HG02678 (cell line): Measurements from ENCODE around the gene VENTX.
A peak's percentile ranks its signal among the peaks of the same experiment; 100 is the strongest.
"Not testable (repeated sequence)": the region's sequence is repeated elsewhere in the genome, so short reads cannot be mapped to it uniquely, and the experiment has no call there.

Experiments used
- ATAC-seq: cut with Tn5 transposase; IDR thresholded peaks from one replicate; pipeline ENCODE4 v1.9.1; 2021; ENCODE audit warnings: mild to moderate bottlenecking, moderate library complexity; ENCODE audit not compliant: unreplicated experiment

Gene VENTX

DNA sequence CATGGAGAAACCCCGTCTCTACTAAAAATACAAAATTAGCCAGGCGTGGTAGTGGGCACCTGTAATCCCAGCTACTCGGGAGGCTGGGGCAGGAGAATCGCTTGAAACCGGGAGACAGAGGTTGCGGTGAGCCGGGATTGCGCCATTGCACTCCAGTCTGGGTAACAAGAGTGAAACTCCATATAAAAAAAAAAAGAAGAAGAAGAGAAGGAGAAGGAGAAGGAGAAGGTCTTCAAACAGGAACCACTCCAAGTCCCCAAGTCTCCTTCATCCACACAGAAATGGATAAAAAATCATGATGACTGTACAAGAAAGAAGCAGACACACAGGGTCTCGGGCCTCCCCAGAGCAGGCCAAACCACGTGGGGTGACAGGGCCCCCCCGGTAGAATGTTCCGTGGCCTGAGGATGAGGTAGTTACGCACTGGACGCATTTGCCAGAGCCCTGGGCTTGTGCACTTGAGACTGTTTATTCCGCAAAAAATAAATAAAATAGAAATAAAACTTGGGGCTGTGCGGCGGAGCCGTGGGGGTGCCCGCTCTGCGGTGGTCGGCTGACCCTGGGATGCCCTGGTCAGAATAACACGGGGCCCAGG is 15.8 kb downstream of the VENTX start:
- no peak for ATAC-seq

DNA sequence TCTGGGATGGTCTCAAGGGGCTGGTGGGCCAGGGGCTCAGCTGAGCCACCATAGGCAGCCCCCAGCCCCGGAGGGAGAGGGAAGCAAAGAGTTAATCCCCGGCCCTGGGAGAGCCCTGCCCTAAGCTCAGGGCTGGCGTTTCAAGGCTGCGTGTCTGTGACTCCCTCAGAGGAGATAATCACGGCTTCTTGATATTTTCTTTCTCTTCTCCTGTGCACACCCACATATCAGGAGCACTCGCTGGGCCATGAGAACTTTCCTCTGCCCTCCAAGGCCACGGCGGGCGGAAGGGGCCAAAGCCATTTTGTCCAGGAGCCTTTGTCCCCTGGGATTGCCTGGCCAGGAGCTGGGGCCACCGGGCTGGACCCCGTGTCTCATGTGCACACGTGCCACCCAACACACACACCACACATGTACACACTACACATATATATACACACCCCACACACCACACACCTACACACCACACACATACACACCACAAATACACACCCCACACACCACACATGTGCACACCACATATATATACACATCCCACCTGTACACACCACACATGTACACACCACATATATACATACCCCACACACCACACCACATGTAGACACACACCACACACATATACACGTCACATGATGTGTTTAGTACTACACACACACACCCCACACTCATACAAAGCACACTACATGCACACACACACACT is 16.9 kb downstream of the VENTX start:
- ATAC-seq = no peak

DNA sequence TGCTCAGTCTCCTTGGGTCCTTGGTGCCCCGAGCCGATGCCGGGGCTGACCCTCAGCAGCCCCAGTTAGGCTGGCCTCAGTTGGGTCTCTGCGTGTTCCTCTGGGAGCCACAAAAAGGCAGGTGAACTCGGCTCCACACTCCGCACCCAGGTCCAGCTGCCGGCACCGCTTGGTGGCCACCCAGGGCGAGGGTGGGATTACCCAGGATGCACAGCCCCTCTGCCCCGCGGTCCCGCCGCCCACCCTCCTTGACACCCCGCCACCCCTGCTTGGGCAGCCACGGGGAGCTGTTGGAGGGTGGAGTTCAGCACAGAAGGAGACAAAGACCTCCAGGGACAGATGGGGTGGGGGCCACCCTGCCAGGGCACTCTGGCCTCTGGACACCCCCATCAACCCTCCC is 17.7 kb downstream of the VENTX start:
- ATAC-seq = no peak

DNA sequence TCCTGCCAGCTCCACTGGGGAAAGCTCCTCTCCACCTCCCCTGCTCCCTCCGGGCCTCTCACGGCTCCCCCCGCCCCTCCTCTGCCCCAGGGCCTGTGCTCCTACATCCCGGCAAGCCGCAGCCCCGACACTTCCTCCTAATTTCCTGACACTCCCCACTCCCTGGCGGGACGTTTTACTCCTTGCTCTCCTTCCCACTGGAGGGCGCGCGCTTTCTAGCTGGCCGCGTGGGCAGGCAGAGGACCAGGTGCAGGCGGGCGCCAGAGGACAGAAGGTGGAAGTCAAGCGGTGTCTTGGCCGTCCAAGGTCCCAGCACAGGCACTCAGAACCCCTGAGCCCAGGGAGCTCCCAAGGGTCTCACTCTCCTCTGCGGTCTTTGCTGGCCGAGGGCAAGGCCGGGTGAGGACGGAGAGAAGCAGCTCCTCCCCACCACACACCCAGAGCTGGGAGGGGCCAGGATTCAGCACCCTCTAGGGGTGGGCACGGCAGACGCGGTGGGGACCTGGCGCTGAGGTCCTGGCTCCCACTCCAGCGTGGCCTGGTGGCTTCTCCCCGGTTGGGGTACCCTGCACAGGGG is 19.9 kb downstream of the VENTX start:
- no peak for ATAC-seq

DNA sequence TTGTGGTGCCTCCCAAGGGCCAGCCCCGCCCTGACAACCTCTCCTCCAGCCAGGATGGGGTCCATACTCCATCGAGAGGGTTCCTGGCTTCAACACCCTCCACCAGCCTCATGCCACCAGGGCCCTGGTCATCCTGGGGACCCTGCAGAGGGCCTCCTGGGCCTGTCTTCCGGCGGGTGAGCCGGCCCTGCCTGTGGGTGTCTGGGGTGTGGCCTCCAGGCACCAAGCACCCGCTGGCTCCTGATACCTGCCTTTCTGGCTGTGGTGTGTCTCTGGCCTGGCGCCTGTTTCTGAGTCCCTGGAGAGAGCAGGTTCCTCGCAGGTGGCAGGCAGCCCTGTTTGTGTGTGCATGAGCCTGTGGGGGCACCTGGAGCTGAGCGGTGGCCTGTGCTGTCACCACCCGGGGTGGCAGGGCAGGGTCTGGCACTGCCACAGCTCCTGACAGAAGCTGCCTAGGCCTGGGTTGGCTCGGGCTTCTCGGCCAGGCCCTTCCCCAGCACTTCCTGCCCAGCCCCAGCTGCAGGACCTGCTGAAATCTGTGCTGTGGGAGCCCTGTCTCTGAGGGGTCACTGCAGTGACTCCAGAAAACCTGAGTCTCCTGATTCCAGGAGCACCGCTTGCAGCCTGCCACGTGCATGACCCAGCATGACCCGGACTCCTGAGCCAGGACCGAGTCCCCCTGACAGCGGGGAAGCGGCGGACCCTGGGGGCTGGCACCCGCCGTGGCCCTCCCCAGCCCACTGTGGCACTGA is 20.6 kb downstream of the VENTX start:
- no peak for ATAC-seq

GRCh38 chr10:133258818-133259601 is 21.4 kb downstream of the VENTX start:
- no peak for ATAC-seq

GRCh38 chr10:133259602-133259989 is 21.9 kb downstream of the VENTX start:
- ATAC-seq = no peak

- ATAC-seq = peak; percentile 53
Measured at GRCh38 chr10:133260895-133261725, 23.5 kb downstream of the VENTX start.

GRCh38 chr10:133261726-133262325 is 24.2 kb downstream of the VENTX start:
- peak; percentile 57 for ATAC-seq

GRCh38 chr10:133262696-133263095 is 25.0 kb downstream of the VENTX start:
- no peak for ATAC-seq

GRCh38 chr10:133263674-133264073 is 26.0 kb downstream of the VENTX start:
- no peak for ATAC-seq

GRCh38 chr10:133264461-133264860 is 26.8 kb downstream of the VENTX start:
- ATAC-seq = no peak

- ATAC-seq = not testable (repeated sequence)
Measured at GRCh38 chr10:133265052-133265451, 27.4 kb downstream of the VENTX start.

DNA sequence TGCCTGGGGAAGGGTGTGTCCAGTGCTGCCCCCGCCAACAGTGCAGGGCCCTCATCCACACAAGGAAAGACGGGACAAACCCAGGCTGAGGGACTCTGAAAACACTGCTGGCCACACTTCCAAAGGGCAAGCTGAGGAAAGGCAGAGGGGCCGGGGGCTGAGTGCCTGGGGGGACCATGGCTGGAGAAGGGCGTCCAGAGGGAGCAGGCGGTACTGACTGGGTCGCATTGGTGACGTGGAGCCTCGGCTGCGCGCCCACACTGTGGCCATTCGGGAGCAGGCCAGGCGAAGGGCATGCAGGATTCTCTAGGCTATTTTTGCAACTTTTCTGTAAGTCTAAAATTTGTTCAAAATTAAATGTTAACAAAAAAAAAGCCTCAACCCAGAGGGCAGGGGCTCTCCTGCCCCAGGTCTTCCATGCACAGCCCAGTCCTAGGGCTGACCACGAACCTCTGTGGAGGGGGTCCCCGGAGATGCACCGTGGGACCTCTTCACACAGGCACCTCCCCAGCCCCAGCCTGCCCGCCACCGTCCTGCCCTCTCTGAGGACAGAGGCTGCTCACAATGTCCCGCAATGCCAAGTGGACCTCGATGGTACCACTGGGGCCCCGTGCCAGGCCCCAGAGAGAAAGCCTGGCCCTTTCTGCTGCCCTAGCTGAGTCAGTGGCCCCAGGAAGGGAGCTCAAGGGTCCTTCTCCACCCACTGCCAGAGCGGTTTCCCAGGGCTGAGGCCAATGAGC is 28.6 kb downstream of the VENTX start:
- ATAC-seq = no peak

- no peak for ATAC-seq
Measured at GRCh38 chr10:133267293-133267692, 29.6 kb downstream of the VENTX start.

DNA sequence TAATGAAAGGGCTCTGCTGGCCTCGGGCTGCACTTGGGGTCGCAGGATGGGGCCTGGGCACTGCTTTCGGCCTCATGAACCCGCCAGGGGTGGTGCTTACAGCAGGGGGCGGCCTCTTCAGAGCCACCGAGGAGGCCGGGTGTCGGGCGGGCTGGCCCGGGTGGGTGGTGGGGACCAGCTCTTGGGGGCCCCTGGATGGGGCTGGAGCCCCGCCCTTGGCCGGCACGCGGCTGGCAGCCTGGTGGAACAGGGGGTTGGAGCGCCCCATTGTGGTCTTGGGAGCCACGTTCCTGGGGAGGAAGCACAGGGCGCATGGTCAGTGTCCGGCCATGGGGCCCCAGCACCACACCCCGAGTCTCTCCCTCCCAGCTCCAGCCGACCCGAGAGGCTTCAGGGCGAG is 30.2 kb downstream of the VENTX start:
- ATAC-seq = no peak

DNA sequence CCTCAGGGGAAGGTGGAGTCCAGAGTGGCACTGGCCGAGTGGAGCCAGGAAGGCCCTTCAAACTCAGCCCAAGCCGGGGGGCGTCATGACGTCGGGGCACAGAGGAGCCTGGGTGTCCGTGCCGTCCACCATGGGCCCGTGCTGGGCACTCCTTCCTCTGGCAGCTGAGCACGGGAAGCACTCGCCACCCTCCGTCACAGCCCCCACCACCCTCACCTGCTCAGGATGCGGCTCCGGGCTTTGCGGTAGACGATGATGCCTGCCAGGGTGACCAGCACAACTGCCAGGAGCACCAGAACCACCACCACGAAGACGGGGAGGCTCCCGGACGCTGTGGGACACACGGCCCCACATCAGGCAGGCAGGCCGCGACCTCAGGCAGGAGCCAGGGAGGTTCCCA is 30.9 kb downstream of the VENTX start:
- no peak for ATAC-seq

GRCh38 chr10:133269367-133269766 is 31.7 kb downstream of the VENTX start:
- ATAC-seq = no peak

GRCh38 chr10:133270204-133270603 is 32.5 kb downstream of the VENTX start:
- no peak for ATAC-seq
